HepG2 (cell line): ENCODE data around the gene ZNF331. TPM values are rescaled to one million over a fixed set of nuclear protein-coding genes. Genes with fewer than 3 reads are reported as not detected.
A peak's percentile ranks its signal among the peaks of the same experiment; 100 is the strongest.

ENCODE experiments used
- ATAC-seq: fragments of 200-7000 bp; cut with Tn5 transposase; 3 replicates; pipeline ENCODE4 v1.9.1; 2020; ENCODE audit warnings: mild to moderate bottlenecking, moderate library complexity
- BruUV-seq: library from RNA; stranded (reverse); fragments of 400-500 nt; replicated peaks from 2 replicates; lab custom pipeline; 2021; lab: Mats Ljungman, UMichigan
- CTCF ChIA-PET: fragments of 300-600 bp; formaldehyde crosslinking; extraction: SDS; loops from one replicate; lab custom pipeline; 2021; ENCODE audit warnings: low total read pairs, inconsistent platforms, low intra/inter-chr PET ratio; lab: Yijun Ruan, JAX
- POLR2A ChIA-PET: fragments of 350-600 bp; sonication (Branson Sonifier 250); formaldehyde crosslinking; loops from one replicate; lab custom pipeline; 2020; ENCODE audit warnings: antibody characterized with exemption, inconsistent platforms; lab: Yijun Ruan, JAX
- DNase-seq: peaks from one replicate; pipeline ENCODE4 v3.0.0-alpha.2; 2015; ENCODE audit warnings: low spot score
- FAIRE-seq: peaks from 3 replicates; lab custom pipeline; 2011; peaks lifted over from hg19 to GRCh38; lab: Jason Lieb, UNC
- H2AFZ ChIP-seq: one replicate; pipeline ENCODE4 v1.6.1; 2011; ENCODE audit warnings: low read length, inconsistent platforms
- H3K27ac ChIP-seq: fragments of 300-600 bp; 3 replicates; pipeline ENCODE4 v1.8.0; 2011; ENCODE audit warnings: mixed run types, mild to moderate bottlenecking, mixed read lengths, low read length, inconsistent platforms; ENCODE audit not compliant: insufficient read depth; ENCODE audit errors: extremely low read length
- H3K27me3 ChIP-seq, 2 experiments: fragments of 200-600 bp in 1 of 2; 2 replicates in 1 of 2; 3 replicates in 1 of 2; pipeline versions ENCODE4 v1.6.0 to v1.8.0; 2011; ENCODE audit warnings: low read length in 2 of 2, mild to moderate bottlenecking in 2 of 2, moderate library complexity in 2 of 2, inconsistent platforms in 1 of 2; ENCODE audit not compliant: insufficient read depth in 2 of 2, control insufficient read depth in 1 of 2
- H3K36me3 ChIP-seq, 2 experiments: fragments of 200-600 bp in 1 of 2; replicated peaks in 1 of 2; 2 replicates in 1 of 2; 3 replicates in 1 of 2; pipeline versions ENCODE4 v1.5.1 to v1.8.0; 2011; ENCODE audit warnings: low read length in 2 of 2, inconsistent platforms in 1 of 2; ENCODE audit not compliant: insufficient read depth in 2 of 2, control insufficient read depth in 1 of 2
- H3K4me1 ChIP-seq: 2 replicates; pipeline ENCODE4 v1.5.1; 2012; ENCODE audit warnings: low read length, inconsistent platforms; ENCODE audit not compliant: insufficient read depth
- H3K4me2 ChIP-seq: 2 replicates; pipeline ENCODE4 v1.6.0; 2011; ENCODE audit warnings: low read depth, low read length, inconsistent platforms
- H3K4me3 ChIP-seq, 3 experiments: fragments of 200-600 bp in 1 of 3; sonication (generic), shearing (Covaris generic) in 1 of 3; replicated peaks in 1 of 3; 2 replicates each; pipeline ENCODE4 v1.5.1; 2011 to 2016; ENCODE audit warnings: low read length in 3 of 3, inconsistent platforms in 2 of 3, low read depth in 2 of 3, mild to moderate bottlenecking in 2 of 3, control low read depth in 1 of 3, mixed read lengths in 1 of 3; ENCODE audit not compliant: insufficient read depth in 1 of 3
- H3K79me2 ChIP-seq: one replicate; pipeline ENCODE4 v1.6.1; 2011; ENCODE audit warnings: low read length, inconsistent platforms; ENCODE audit not compliant: insufficient read depth
- H3K9ac ChIP-seq: 2 replicates; pipeline ENCODE4 v1.6.0; 2011; ENCODE audit warnings: mild to moderate bottlenecking, low read depth, low read length, inconsistent platforms; ENCODE audit not compliant: insufficient read depth
- H3K9me3 ChIP-seq: 2 replicates; pipeline ENCODE4 v1.5.1; 2012; ENCODE audit warnings: mild to moderate bottlenecking, low read length
- H4K20me1 ChIP-seq: 2 replicates; pipeline ENCODE4 v1.6.0; 2011; ENCODE audit warnings: inconsistent platforms, mild to moderate bottlenecking, low read length, moderate library complexity; ENCODE audit not compliant: insufficient read depth
- ETV5 ChIP-seq: IDR thresholded peaks from 2 replicates; pipeline ENCODE4 v1.6.1; 2018; ENCODE audit warnings: missing biosample characterization, missing genetic modification reagents, inconsistent platforms, borderline replicate concordance
- FOXP1 ChIP-seq, 2 experiments: fragments of 450-650 bp in 1 of 2; IDR thresholded peaks; 2 replicates each; pipeline ENCODE4 v1.6.1; 2017 to 2018; ENCODE audit warnings: antibody characterized with exemption in 1 of 2
- HOMEZ ChIP-seq: IDR thresholded peaks from 2 replicates; pipeline ENCODE4 v1.6.1; 2016; ENCODE audit warnings: low read depth
- NKX3-1 ChIP-seq: sonication (generic); formaldehyde crosslinking; IDR thresholded peaks from 2 replicates; pipeline ENCODE4 v1.5.0; 2020; ENCODE audit warnings: missing genetic modification reagents
- NR2F6 ChIP-seq, 2 experiments: IDR thresholded peaks; 2 replicates each; pipeline ENCODE4 v1.6.1; 2016; ENCODE audit warnings: antibody characterized with exemption in 1 of 2, mild to moderate bottlenecking in 1 of 2
- PAXIP1 ChIP-seq: sonication (generic); formaldehyde crosslinking; conservative IDR thresholded peaks from 2 replicates; pipeline ENCODE4 v1.4.0; 2020; ENCODE audit warnings: mild to moderate bottlenecking, missing genetic modification reagents, moderate library complexity
- RCOR2 ChIP-seq: IDR thresholded peaks from 2 replicates; pipeline ENCODE4 v1.6.1; 2016; ENCODE audit warnings: missing biosample characterization, missing genetic modification reagents
- RNF2 ChIP-seq: fragments of 450-650 bp; conservative IDR thresholded peaks from 2 replicates; pipeline ENCODE4 v1.6.1; 2016; ENCODE audit warnings: low read depth
- SOX13 ChIP-seq, 3 experiments: fragments of 450-650 bp in 1 of 3; sonication (generic) in 1 of 3; formaldehyde crosslinking in 1 of 3; IDR thresholded peaks in 2 of 3; conservative IDR thresholded peaks in 1 of 3; 2 replicates each; pipeline versions ENCODE4 v1.5.0 to v1.6.1; 2016 to 2020; ENCODE audit warnings: antibody characterized with exemption in 1 of 3, mild to moderate bottlenecking in 1 of 3, missing compliant biosample characterization in 1 of 3, missing genetic modification reagents in 1 of 3, moderate library complexity in 1 of 3
- SOX6 ChIP-seq, 2 experiments: fragments of 450-650 bp in 1 of 2; sonication (generic) in 1 of 2; formaldehyde crosslinking in 1 of 2; IDR thresholded peaks; 2 replicates each; pipeline versions ENCODE4 v1.4.0 to v1.6.1; 2017 to 2020; ENCODE audit warnings: antibody characterized with exemption in 1 of 2, mild to moderate bottlenecking in 1 of 2, missing genetic modification reagents in 1 of 2
- ZNF260 ChIP-seq: sonication (generic); formaldehyde crosslinking; IDR thresholded peaks from 2 replicates; pipeline ENCODE4 v1.4.0; 2020; ENCODE audit warnings: missing genetic modification reagents, low read depth, mild to moderate bottlenecking, borderline replicate concordance
- ZNF382 ChIP-seq: sonication (generic); formaldehyde crosslinking; IDR thresholded peaks from 2 replicates; pipeline ENCODE4 v1.5.0; 2020; ENCODE audit warnings: missing genetic modification reagents, mild to moderate bottlenecking, borderline replicate concordance
- ZNF567 ChIP-seq: sonication (generic); formaldehyde crosslinking; IDR thresholded peaks from 2 replicates; pipeline ENCODE4 v1.8.1; 2023; ENCODE audit warnings: mild to moderate bottlenecking, missing genetic modification reagents, borderline replicate concordance
- ZNF768 ChIP-seq: sonication (generic); formaldehyde crosslinking; IDR thresholded peaks from 2 replicates; pipeline ENCODE4 v1.4.0; 2020; ENCODE audit warnings: missing genetic modification reagents
- WGBS: methylation state at CpG from one replicate; pipeline ENCODE4 v1.1.6; 2017; ENCODE audit warnings: low lambda C conversion rate; 5-methylcytosine and 5-hydroxymethylcytosine counted together
- in situ Hi-C: cut with HindIII; loops from 2 replicates; pipeline ENCODE4 v1.10.0; 2017; ENCODE audit warnings: low pct_unique_long_range_greater_than_20kb; ENCODE audit not compliant: extremely low pct_ligation_motif_present
- intact Hi-C: fragments of 100-400 bp; cut with micrococcal nuclease; formaldehyde crosslinking; loops from one replicate; pipeline ENCODE4 v1.10.0; 2022; ENCODE audit not compliant: unreplicated experiment
- polyA plus RNA-seq, 8 experiments: library from polyadenylated mRNA; depleted of rRNA in 3 of 8; stranded (reverse) in 7 of 8; unstranded in 1 of 8; fragments of >200 nt; fragmentation: Illumina TruSeq in 4 of 8; extraction: Trizol in 4 of 8; gene quantifications; 2 replicates each; pipeline versions ENCODE4 v1.2.1 to v1.2.3, GENCODE V29; 2011 to 2016; ENCODE audit warnings: low read depth in 4 of 8, missing spikeins in 1 of 8, mixed read lengths in 1 of 8; ENCODE audit not compliant: insufficient read depth in 1 of 8
- total RNA-seq, 5 experiments: library from RNA; depleted of rRNA; stranded (reverse); fragments of >200 nt; fragmentation: Illumina TruSeq; extraction: Trizol; gene quantifications; 2 replicates each; pipeline ENCODE4 v1.2.3, GENCODE V29; 2016; ENCODE audit warnings: low read depth in 1 of 5

ZNF331 gene
- total and polyA plus RNA-seq, 2 of the 13 experiments (the other 11 are each of a cell fraction or from before 2014, with no cell fraction given), result 8.2 to 13.3 TPM

- Histone ChIP-seq H2AFZ (no peak overlapping the region), H3K27me3 (no peaks in the 10 kb centered on the region), H3K4me2 (0 out of 2 replicates have a peak overlapping the region, but pooled peaks have one; percentile 9), H3K9me3 (no peaks in the 10 kb centered on the region), H3K4me1 (peaks cover 25% of the 10 kb centered on the region), H4K20me1 (no peaks in the 10 kb centered on the region), H3K79me2 (no peaks in the 10 kb centered on the region), H3K9ac (peak overlapping the region; percentile 5), H3K4me3 (no peak overlapping the region), H3K36me3 (no peaks in the 10 kb centered on the region), H3K27ac (peak overlapping the region; percentile 49)
- FAIRE-seq (no peak), ATAC-seq (peak; percentile 88), DNase-seq (peak; percentile 72)
- 75% methylated on average over 13 of the region's 14 CpGs for WGBS
- ChIA-PET CTCF (no interaction called here), POLR2A (no interaction called here)
- no TSS peak for BruUV-seq
- in situ Hi-C loops, result no loop called here
- intact Hi-C loops, result no loop called here
- no peak for TF ChIP-seq NKX3-1
- no peak for TF ChIP-seq FOXP1 (IDR thresholded peaks at IDR 0.05)
- TF ChIP-seq FOXP1 (CRISPR knock-in tag; IDR thresholded peaks at IDR 0.05), result peak; percentile 9; the same call in 1 of the 2 replicates
- TF ChIP-seq RNF2, result no peak
- TF ChIP-seq NR2F6 (IDR thresholded peaks at IDR 0.05), result peak; percentile 44; the same call in 1 of the 2 replicates
- peak; percentile 77 for TF ChIP-seq NR2F6 (CRISPR knock-in tag; IDR thresholded peaks at IDR 0.05)
- TF ChIP-seq RCOR2 (CRISPR knock-in tag), result peak; percentile 60; the same call in 1 of the 2 replicates
- TF ChIP-seq ETV5 (CRISPR knock-in tag), result no peak
- TF ChIP-seq PAXIP1 (CRISPR knock-in tag), result peak; percentile 64; the same call in 1 of the 2 replicates
- no peak for TF ChIP-seq SOX6 (IDR thresholded peaks at IDR 0.05)
- peak; percentile 19; the same call in 1 of the 2 replicates for TF ChIP-seq SOX6 (CRISPR knock-in tag; IDR thresholded peaks at IDR 0.05)
- peak; percentile 76 for TF ChIP-seq ZNF768
- TF ChIP-seq ZNF260 (CRISPR knock-in tag), result no peak
- no peak for TF ChIP-seq ZNF567 (CRISPR knock-in tag)
- no peak for TF ChIP-seq ZNF382 (CRISPR knock-in tag)
- no peak for TF ChIP-seq SOX13 (IDR thresholded peaks at IDR 0.05)
- peak in 1 of 2 experiments; percentile 35; a peak in 1 of 4 replicates for TF ChIP-seq SOX13 (CRISPR knock-in tag; conservative IDR thresholded peaks at IDR 0.05 in 1 of 2, IDR thresholded peaks at IDR 0.05 in 1 of 2)
- 0 out of 2 replicates have a peak, but pooled peaks have one; percentile 26 for TF ChIP-seq HOMEZ (CRISPR knock-in tag)
Measured at GRCh38 chr19:53612762-53613526, 75.0 kb downstream of the ZNF331 start.
